HCT116 (cell line): Measurements from ENCODE around the gene AURKAIP1. TPM values are rescaled to one million over a fixed set of nuclear protein-coding genes. Genes with fewer than 3 reads are reported as not detected.

Source experiments
- ATAC-seq: fragments of 200-7000 bp; cut with Tn5 transposase; 2 replicates; pipeline ENCODE4 v1.9.1; 2020; ENCODE audit warnings: mild to moderate bottlenecking, moderate library complexity
- BruUV-seq: library from RNA; stranded (reverse); fragments of 400-500 nt; replicated peaks from 2 replicates; lab custom pipeline; 2021; lab: Mats Ljungman, UMichigan
- CTCF ChIA-PET: fragments of 300-600 bp; sonication (Branson Sonifier 250); formaldehyde crosslinking; loops from one replicate; lab custom pipeline; 2021; ENCODE audit warnings: antibody characterized with exemption; lab: Charles Lee
- POLR2A ChIA-PET: fragments of 300-600, 350-600 bp; sonication (Branson Sonifier 250); formaldehyde crosslinking; loops from one replicate; lab custom pipeline; 2021; ENCODE audit warnings: antibody characterized with exemption; lab: Charles Lee
- RAD21 ChIA-PET, 2 experiments: fragments of 300-600 bp; sonication (Branson Sonifier 250); formaldehyde crosslinking; loops; one replicate each; lab custom pipeline; 2023; ENCODE audit warnings: low total read pairs in 2 of 2; ENCODE audit not compliant: uncharacterized antibody in 2 of 2, unreplicated experiment in 2 of 2, low non-redundant PET in 1 of 2; lab: Charles Lee
- DNase-seq: peaks from one replicate; pipeline ENCODE4 v3.0.0-alpha.2; 2010; ENCODE audit warnings: low read depth, low spot score
- H2AFZ ChIP-seq: fragments of 200-600 bp; shearing (Covaris generic), sonication (generic); 2 replicates; pipeline ENCODE4 v1.6.1; 2017; ENCODE audit warnings: low read depth, mixed run types, mixed read lengths, antibody characterized with exemption, low read length; ENCODE audit not compliant: poor library complexity, severe bottlenecking
- H3K27ac ChIP-seq: 2 replicates; pipeline ENCODE4 v1.5.1; 2012; ENCODE audit warnings: low read depth, low read length
- H3K27me3 ChIP-seq: fragments of 200-600 bp; sonication (generic); 2 replicates; pipeline ENCODE4 v1.6.1; 2016; ENCODE audit warnings: mixed run types, low read length, mixed read lengths; ENCODE audit not compliant: insufficient read depth
- H3K36me3 ChIP-seq, 2 experiments: fragments of 200-500 bp in 1 of 2; fragments of 200-600 bp in 1 of 2; sonication (Bioruptor generic) in 1 of 2; sonication (generic) in 1 of 2; 2 replicates each; pipeline versions ENCODE4 v1.5.1 to v1.6.1; 2014 to 2016; ENCODE audit warnings: low read length in 2 of 2, inconsistent platforms in 1 of 2, mixed read lengths in 1 of 2, mixed run types in 1 of 2; ENCODE audit not compliant: insufficient read depth in 2 of 2, control insufficient read depth in 1 of 2
- H3K4me1 ChIP-seq, 2 experiments: fragments of 200-600 bp in 1 of 2; sonication (generic) in 1 of 2; 2 replicates each; pipeline versions ENCODE4 v1.5.1 to v1.6.1; 2012 to 2017; ENCODE audit warnings: low read length in 2 of 2, inconsistent platforms in 1 of 2, mild to moderate bottlenecking in 1 of 2, mixed read lengths in 1 of 2, mixed run types in 1 of 2, moderate library complexity in 1 of 2; ENCODE audit not compliant: insufficient read depth in 2 of 2, control insufficient read depth in 1 of 2
- H3K4me2 ChIP-seq: fragments of 200-600 bp; sonication (generic); 2 replicates; pipeline ENCODE4 v1.6.1; 2017; ENCODE audit warnings: mixed run types, low read length, mixed read lengths
- H3K4me3 ChIP-seq, 2 experiments: fragments of 200-600 bp in 1 of 2; sonication (generic) in 1 of 2; replicated peaks in 1 of 2; 2 replicates each; pipeline ENCODE4 v1.5.1; 2011 to 2016; ENCODE audit warnings: low read length in 2 of 2, control low read depth in 1 of 2, low read depth in 1 of 2, mild to moderate bottlenecking in 1 of 2, mixed read lengths in 1 of 2, mixed run types in 1 of 2
- H3K79me2 ChIP-seq: fragments of 200-600 bp; sonication (generic); 2 replicates; pipeline ENCODE4 v1.6.1; 2017; ENCODE audit warnings: mild to moderate bottlenecking, mixed run types, low read length, moderate library complexity, mixed read lengths; ENCODE audit not compliant: insufficient read depth
- H3K9ac ChIP-seq: fragments of 200-600 bp; sonication (generic); 2 replicates; pipeline ENCODE4 v1.6.1; 2016; ENCODE audit warnings: low read length, mixed read lengths
- H3K9me2 ChIP-seq: fragments of 200-600 bp; sonication (generic), shearing (Covaris generic); 2 replicates; pipeline ENCODE4 v1.6.1; 2017; ENCODE audit warnings: mixed run types, mild to moderate bottlenecking, moderate library complexity; ENCODE audit not compliant: insufficient read depth
- H3K9me3 ChIP-seq, 2 experiments: fragments of 200-500 bp in 1 of 2; fragments of 200-600 bp in 1 of 2; sonication (Bioruptor generic) in 1 of 2; sonication (generic) in 1 of 2; 2 replicates each; pipeline ENCODE4 v1.6.1; 2014 to 2017; ENCODE audit warnings: low read length in 2 of 2, mixed read lengths in 2 of 2, inconsistent platforms in 1 of 2, low read depth in 1 of 2, mild to moderate bottlenecking in 1 of 2, mixed run types in 1 of 2, moderate library complexity in 1 of 2; ENCODE audit not compliant: control insufficient read depth in 1 of 2, insufficient read depth in 1 of 2
- H4K20me1 ChIP-seq: fragments of 200-600 bp; sonication (generic), shearing (Covaris generic); 2 replicates; pipeline ENCODE4 v1.6.1; 2017; ENCODE audit warnings: mixed run types, mild to moderate bottlenecking, moderate library complexity; ENCODE audit not compliant: insufficient read depth
- CBX3 ChIP-seq: IDR thresholded peaks from 2 replicates; pipeline ENCODE4 v1.6.1; 2012; ENCODE audit warnings: low read depth
- CTCF ChIP-seq, 3 experiments: fragments of 200-600 bp in 1 of 3; sonication (generic) in 1 of 3; IDR thresholded peaks in 2 of 3; conservative IDR thresholded peaks in 1 of 3; 2 replicates each; pipeline ENCODE4 v1.5.1; 2012 to 2017; ENCODE audit warnings: low read depth in 2 of 3, low read length in 2 of 3, antibody characterized with exemption in 1 of 3, borderline replicate concordance in 1 of 3, control low read depth in 1 of 3, mild to moderate bottlenecking in 1 of 3, mixed read lengths in 1 of 3, mixed run types in 1 of 3, moderate library complexity in 1 of 3; ENCODE audit not compliant: insufficient read depth in 1 of 3
- EGR1 ChIP-seq: IDR thresholded peaks from 2 replicates; pipeline ENCODE4 v1.6.1; 2012; ENCODE audit warnings: low read depth
- ELF1 ChIP-seq: IDR thresholded peaks from 2 replicates; pipeline ENCODE4 v1.6.1; 2012; ENCODE audit warnings: low read depth, borderline replicate concordance
- EZH2phosphoT487 ChIP-seq: fragments of 200-600 bp; IDR thresholded peaks from 2 replicates; pipeline ENCODE4 v1.6.1; 2018; ENCODE audit warnings: antibody characterized with exemption, borderline replicate concordance
- JUND ChIP-seq: IDR thresholded peaks from 2 replicates; pipeline ENCODE4 v1.6.1; 2012
- POLR2AphosphoS5 ChIP-seq: IDR thresholded peaks from 2 replicates; pipeline ENCODE4 v1.6.1; 2011; ENCODE audit warnings: mild to moderate bottlenecking, low read depth, low read length, moderate library complexity
- RAD21 ChIP-seq: IDR thresholded peaks from 2 replicates; pipeline ENCODE4 v1.6.1; 2012; ENCODE audit warnings: low read depth, mild to moderate bottlenecking
- REST ChIP-seq: IDR thresholded peaks from 2 replicates; pipeline ENCODE4 v1.6.1; 2012; ENCODE audit warnings: low read depth
- SIN3A ChIP-seq: IDR thresholded peaks from 2 replicates; pipeline ENCODE4 v1.6.1; 2012; ENCODE audit warnings: low read depth
- SRF ChIP-seq: IDR thresholded peaks from 2 replicates; pipeline ENCODE4 v1.6.1; 2012; ENCODE audit warnings: low read depth
- TCF7L2 ChIP-seq: IDR thresholded peaks from 2 replicates; pipeline ENCODE4 v1.7.0; 2011; ENCODE audit warnings: borderline replicate concordance, inconsistent platforms; ENCODE audit not compliant: insufficient read depth, insufficient read length; ENCODE audit errors: extremely low read depth
- YY1 ChIP-seq: IDR thresholded peaks from 2 replicates; pipeline ENCODE4 v1.6.1; 2011; ENCODE audit warnings: low read length, low read depth, moderate library complexity, mild to moderate bottlenecking; ENCODE audit not compliant: insufficient replicate concordance; ENCODE audit errors: extremely low read depth
- ZNF274 ChIP-seq: fragments of 200-500 bp; sonication (Bioruptor generic); IDR thresholded peaks from 2 replicates; pipeline ENCODE4 v1.6.1; 2014; ENCODE audit warnings: mild to moderate bottlenecking, low read depth, low read length, inconsistent platforms
- intact Hi-C: fragments of 100-400 bp; cut with micrococcal nuclease; formaldehyde crosslinking; loops from 2 replicates; pipeline ENCODE4 v1.10.0; 2022
- total RNA-seq: library from RNA; stranded (reverse); gene quantifications from one replicate; pipeline ENCODE4 v1.2.1, GENCODE V29; 2021; ENCODE audit not compliant: unreplicated experiment

AURKAIP1 gene
- total RNA-seq, 1 experiment from 2014 or later = 200 TPM

- no TSS peak for BruUV-seq
- H3K9me2 ChIP-seq = 0 out of 2 replicates have a peak, but pooled peaks cover 3% of the 10 kb centered on the region
- peaks cover 10 to 27% of the 10 kb centered on the region in 2 experiments for H3K4me1 ChIP-seq
- CTCF ChIA-PET = no interaction called here
- no peak overlapping the region for H2AFZ ChIP-seq
- no peak overlapping the region for H3K9ac ChIP-seq
- no peaks in the 10 kb centered on the region for H4K20me1 ChIP-seq
- H3K4me2 ChIP-seq = peak overlapping the region; percentile 8; the same call in 1 of the 2 replicates
- no peak overlapping the region for H3K4me3 ChIP-seq
- DNase-seq = no peak
- intact Hi-C loops = no loop called here
- no peak for TF ChIP-seq POLR2AphosphoS5
- no peak for TF ChIP-seq JUND
- TF ChIP-seq EZH2phosphoT487 = no peak
- TF ChIP-seq RAD21 = no peak
- no peak for TF ChIP-seq EGR1
- TF ChIP-seq ZNF274 = no peak
- TF ChIP-seq CBX3 = no peak
- no peak for TF ChIP-seq SRF
- no peak for TF ChIP-seq CTCF (IDR thresholded peaks at IDR 0.05 in 2 of 3, conservative IDR thresholded peaks at IDR 0.05 in 1 of 3; ENCODE audit: borderline replicate concordance in 1 of 3, insufficient read depth in 1 of 3, low read depth in 2 of 3, low read length in 2 of 3)
- no peak for TF ChIP-seq SIN3A
- TF ChIP-seq REST = no peak
- no peak for TF ChIP-seq ELF1
- no peak for TF ChIP-seq TCF7L2
- TF ChIP-seq YY1 = no peak
- TF ChIP-seq, all 23 proteins: peak for 0
- H3K36me3 ChIP-seq = peaks cover 0 to 11% of the 10 kb centered on the region in 2 experiments; a peak in 1 of 4 replicates
- ChIA-PET RAD21 (interaction anchor here in 1 of 2 experiments (1.1 kb wide), 1 partner anchor 11 kb away, joined by 3 read pairs; no protein-coding TSS in a partner anchor), POLR2A (interaction anchor here (1.1 kb wide), 1 partner anchor 23 kb away, joined by 3 read pairs; no protein-coding TSS in a partner anchor)
- peak overlapping the region; percentile 27; the same call in 1 of the 2 replicates for H3K27ac ChIP-seq
- peaks cover 29% of the 10 kb centered on the region for H3K79me2 ChIP-seq
- no peaks in the 10 kb centered on the region for H3K27me3 ChIP-seq
- H3K9me3 ChIP-seq = peaks cover 0 to 10% of the 10 kb centered on the region in 2 experiments; a peak in 1 of 4 replicates
- no peak for ATAC-seq
Measured at GRCh38 chr1:1371364-1371745, 3.7 kb downstream of the AURKAIP1 start.
